ENCODE data around the gene SBSN. TPM values are rescaled to one million over a fixed set of nuclear protein-coding genes. Genes with fewer than 3 reads are reported as not detected.

Gene SBSN
- total RNA-seq, 1 donor from 2014 or later: not detected

DNA sequence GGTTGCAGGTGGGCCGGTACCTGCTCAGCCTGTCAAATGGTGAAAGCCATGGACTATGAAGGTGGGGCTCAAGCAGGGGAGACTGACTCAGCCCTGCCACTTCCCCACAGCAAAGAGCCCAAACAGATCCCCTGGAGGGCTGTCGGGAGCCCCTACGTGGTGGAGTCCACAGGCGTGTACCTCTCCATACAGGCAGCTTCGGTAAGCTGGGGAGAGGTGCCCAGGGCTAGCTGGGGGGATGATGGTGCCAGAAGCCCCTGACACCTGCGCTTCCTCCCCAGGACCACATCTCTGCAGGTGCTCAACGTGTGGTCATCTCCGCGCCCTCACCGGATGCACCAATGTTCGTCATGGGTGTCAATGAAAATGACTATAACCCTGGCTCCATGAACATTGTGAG is 14.1 kb upstream of the SBSN start:
- DNase-seq: no peak
- TF ChIP-seq, protein P1, sequence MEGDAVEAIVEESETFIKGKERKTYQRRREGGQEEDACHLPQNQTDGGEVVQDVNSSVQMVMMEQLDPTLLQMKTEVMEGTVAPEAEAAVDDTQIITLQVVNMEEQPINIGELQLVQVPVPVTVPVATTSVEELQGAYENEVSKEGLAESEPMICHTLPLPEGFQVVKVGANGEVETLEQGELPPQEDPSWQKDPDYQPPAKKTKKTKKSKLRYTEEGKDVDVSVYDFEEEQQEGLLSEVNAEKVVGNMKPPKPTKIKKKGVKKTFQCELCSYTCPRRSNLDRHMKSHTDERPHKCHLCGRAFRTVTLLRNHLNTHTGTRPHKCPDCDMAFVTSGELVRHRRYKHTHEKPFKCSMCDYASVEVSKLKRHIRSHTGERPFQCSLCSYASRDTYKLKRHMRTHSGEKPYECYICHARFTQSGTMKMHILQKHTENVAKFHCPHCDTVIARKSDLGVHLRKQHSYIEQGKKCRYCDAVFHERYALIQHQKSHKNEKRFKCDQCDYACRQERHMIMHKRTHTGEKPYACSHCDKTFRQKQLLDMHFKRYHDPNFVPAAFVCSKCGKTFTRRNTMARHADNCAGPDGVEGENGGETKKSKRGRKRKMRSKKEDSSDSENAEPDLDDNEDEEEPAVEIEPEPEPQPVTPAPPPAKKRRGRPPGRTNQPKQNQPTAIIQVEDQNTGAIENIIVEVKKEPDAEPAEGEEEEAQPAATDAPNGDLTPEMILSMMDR (IDR thresholded peaks at IDR 0.05; ENCODE audit: borderline replicate concordance): no peak
- Histone ChIP-seq H3K27ac (replicated peaks) (no peak overlapping the region), H3K36me3 (peaks cover 7% of the 10 kb centered on the region), H3K4me1 (peaks cover 34% of the 10 kb centered on the region), H3K9me3 (replicated peaks) (no peaks in the 10 kb centered on the region), H3K27me3 (ENCODE audit: low read depth) (no peaks in the 10 kb centered on the region), H3K4me3 (no peak overlapping the region)
- intact Hi-C loops (cut with micrococcal nuclease): no loop called here

DNA sequence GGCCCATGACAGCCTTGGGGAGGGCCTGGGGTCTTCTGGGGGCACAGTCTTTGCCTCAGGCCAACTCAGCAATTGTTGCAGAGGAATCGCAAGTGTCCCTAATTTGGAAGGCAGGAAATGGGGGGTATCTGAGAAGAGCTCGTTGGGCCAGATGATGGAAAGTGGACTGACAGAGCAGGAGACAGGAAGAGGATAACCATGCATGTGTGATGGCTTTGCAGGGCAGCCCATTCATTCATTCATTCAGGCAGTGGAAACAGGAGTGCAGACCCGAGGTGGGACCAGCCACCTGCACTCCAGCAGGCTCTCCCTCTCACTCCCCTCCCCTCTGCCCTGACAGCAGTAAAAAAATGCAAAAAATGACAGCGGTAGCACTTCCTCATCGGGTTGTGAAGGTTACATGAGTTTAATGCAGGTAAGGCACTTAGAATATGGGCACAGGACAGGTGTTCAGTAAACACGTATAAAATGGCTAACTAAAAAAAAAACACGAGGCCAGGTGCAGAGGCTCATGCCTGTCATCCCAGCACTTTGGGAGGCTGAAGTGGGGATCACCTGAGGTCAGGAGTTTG is 12.3 kb upstream of the SBSN start:
- H3K27ac ChIP-seq (replicated peaks): no peak overlapping the region
- no peak for DNase-seq
- TF ChIP-seq, protein P1 (IDR thresholded peaks at IDR 0.05; ENCODE audit: borderline replicate concordance): no peak
- no peaks in the 10 kb centered on the region for H3K9me3 ChIP-seq (replicated peaks)
- intact Hi-C loops (cut with micrococcal nuclease): no loop called here
- H3K4me3 ChIP-seq: no peak overlapping the region
- no peaks in the 10 kb centered on the region for H3K27me3 ChIP-seq (ENCODE audit: low read depth)
- no peaks in the 10 kb centered on the region for H3K36me3 ChIP-seq
- peaks cover 17% of the 10 kb centered on the region for H3K4me1 ChIP-seq

DNA sequence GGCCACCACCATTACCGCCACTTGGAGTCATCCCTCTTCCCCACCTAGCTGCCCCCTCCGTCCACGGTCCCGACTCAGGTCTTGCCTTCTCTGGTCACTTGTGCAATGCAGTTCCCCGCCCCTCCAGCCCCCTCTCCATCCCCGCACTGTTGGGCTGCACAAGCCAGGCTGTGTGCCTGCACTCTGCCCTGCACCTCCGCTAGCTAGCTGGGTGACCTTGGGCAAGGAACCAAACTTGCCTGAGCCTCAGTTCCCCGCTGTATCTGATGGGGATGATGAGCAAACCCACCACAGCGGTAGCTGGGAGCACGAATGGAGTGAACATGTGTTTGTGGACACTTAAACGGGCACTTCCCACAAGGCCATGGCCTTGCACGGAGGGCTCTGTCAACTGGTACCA is 11.7 kb upstream of the SBSN start:
- Histone ChIP-seq H3K27ac (replicated peaks) (no peak overlapping the region), H3K9me3 (replicated peaks) (no peaks in the 10 kb centered on the region), H3K4me1 (peaks cover 11% of the 10 kb centered on the region), H3K27me3 (ENCODE audit: low read depth) (peaks cover 5% of the 10 kb centered on the region), H3K36me3 (no peaks in the 10 kb centered on the region), H3K4me3 (no peak overlapping the region)
- intact Hi-C loops (cut with micrococcal nuclease): no loop called here
- no peak for DNase-seq
- TF ChIP-seq, protein P1 (IDR thresholded peaks at IDR 0.05; ENCODE audit: borderline replicate concordance): no peak

DNA sequence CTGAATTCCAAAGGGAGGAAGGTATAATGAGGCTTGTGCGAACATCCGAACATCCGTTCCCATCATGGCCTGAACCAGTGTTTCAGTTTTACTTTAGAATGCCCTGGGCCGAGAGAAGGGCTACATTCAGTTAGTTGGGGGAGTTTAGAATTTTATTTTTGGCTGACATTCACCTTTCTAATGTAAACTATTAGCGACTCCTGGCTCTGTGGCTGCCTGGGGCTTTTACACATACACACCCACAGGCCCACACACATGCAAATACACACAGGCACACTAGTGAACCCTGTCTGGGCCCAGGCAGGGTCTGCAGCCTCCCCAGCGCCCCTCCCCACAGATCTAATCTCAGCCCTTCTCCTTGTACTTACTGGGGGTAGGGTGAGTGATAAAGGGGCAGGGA is 11.2 kb upstream of the SBSN start:
- H3K27ac ChIP-seq (replicated peaks): no peak overlapping the region
- peaks cover 11% of the 10 kb centered on the region for H3K27me3 ChIP-seq (ENCODE audit: low read depth)
- H3K4me3 ChIP-seq: no peak overlapping the region
- peaks cover 5% of the 10 kb centered on the region for H3K4me1 ChIP-seq
- intact Hi-C loops (cut with micrococcal nuclease): no loop called here
- TF ChIP-seq, protein P1 (IDR thresholded peaks at IDR 0.05; ENCODE audit: borderline replicate concordance): no peak
- no peaks in the 10 kb centered on the region for H3K36me3 ChIP-seq
- no peaks in the 10 kb centered on the region for H3K9me3 ChIP-seq (replicated peaks)
- no peak for DNase-seq

DNA sequence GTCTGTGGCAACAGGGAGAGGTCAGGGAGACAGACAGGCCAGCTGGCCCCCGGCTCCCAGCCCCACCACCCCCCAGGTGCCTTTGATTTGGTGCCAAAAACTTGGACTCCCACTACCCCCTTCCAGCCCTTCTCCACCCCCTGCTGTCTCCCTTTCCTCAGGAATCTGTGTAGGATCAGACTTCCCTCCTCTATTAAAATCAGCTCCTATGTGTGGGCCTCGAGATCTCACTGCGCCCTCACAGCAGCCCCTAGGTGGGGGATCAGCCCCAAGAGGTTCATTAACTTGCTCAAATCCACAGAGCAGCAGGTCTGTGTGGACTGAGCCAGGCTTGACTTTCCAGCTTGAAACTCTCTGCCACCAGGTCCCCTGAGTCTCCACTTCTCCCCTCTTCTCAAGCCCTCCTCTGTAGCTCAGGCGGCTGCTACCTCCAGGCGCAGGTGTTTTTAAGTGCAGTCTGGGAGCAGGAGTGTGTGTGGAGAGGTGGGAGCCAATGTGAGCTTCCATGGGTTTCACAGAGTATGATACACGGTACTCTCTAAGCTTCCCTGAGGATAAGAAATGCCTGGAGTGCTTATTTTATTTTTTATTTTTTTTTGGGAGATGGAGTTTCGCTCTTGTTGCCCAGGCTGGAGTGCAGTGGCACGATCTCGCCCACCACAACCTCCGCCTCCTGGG is 6.8 kb upstream of the SBSN start:
- H3K36me3 ChIP-seq: no peaks in the 10 kb centered on the region
- TF ChIP-seq, protein P1 (IDR thresholded peaks at IDR 0.05; ENCODE audit: borderline replicate concordance): no peak
- peaks cover 10% of the 10 kb centered on the region for H3K4me1 ChIP-seq
- DNase-seq: no peak
- no peak overlapping the region for H3K27ac ChIP-seq (replicated peaks)
- no peaks in the 10 kb centered on the region for H3K9me3 ChIP-seq (replicated peaks)
- H3K4me3 ChIP-seq: no peak overlapping the region
- intact Hi-C loops (cut with micrococcal nuclease): no loop called here
- peaks cover 55% of the 10 kb centered on the region for H3K27me3 ChIP-seq (ENCODE audit: low read depth)
